ENCODE data around the gene A2ML1. TPM values are rescaled to one million over a fixed set of nuclear protein-coding genes. Genes with fewer than 3 reads are reported as not detected.
"Not testable (repeated sequence)": the region's sequence is repeated elsewhere in the genome, so short reads cannot be mapped to it uniquely, and the experiment has no call there.

The A2ML1 gene
- total RNA-seq, 3 donors from 2014 or later: not detected

DNA sequence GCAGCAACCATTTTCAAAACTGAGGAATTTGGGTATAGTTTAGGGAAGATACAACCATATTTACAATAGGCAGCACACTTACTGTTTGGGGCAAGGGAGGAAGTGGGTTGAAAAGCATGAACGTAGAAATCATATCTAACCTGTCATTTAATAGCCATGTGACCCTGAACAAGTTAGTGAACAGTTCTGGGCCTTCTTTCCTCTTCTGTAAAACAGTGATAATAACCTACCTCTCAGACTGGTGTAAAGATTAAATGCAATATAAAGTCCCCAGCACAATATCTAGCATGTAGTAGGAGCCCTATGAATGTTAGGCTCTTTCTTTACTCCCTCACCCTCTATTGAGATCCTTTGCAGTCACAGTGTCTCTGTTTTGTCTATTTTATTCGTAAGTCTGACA lies 33.5 kb downstream of the A2ML1 start:
- no peak for ATAC-seq

DNA sequence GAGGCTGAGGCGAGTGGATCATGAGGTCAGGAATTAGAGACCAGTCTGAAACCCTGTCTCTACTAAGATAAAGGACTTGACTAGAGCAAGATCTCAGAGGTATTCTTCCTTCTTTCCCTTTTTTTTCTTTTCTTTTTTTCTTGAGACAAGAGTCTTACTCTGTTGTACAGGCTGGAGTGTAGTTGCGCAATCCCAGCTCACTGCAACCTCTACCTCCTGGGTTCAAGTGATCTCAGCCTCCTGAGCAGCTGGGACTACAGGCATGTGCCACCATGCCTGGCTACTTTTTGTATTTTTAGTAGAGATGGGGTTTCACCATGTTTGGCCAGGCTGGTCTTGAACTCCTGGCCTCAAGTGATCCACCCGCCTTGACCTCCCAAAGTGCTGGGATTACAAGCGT lies 37.0 kb downstream of the A2ML1 start:
- not testable (repeated sequence) for H3K9me3 Mint-ChIP-seq; H3K4me1 Mint-ChIP-seq (ENCODE audit: low read depth); H3K36me3 Mint-ChIP-seq (ENCODE audit: insufficient read depth); H3K27me3 Mint-ChIP-seq (ENCODE audit: low read depth); ATAC-seq; DNase-seq; H3K4me3 Mint-ChIP-seq

More for the DNA sequence above, 33.5 kb downstream of the A2ML1 start:
- Mint-ChIP-seq H3K4me3 (no peak overlapping the region), H3K27me3 (ENCODE audit: low read depth) (no peaks in the 10 kb centered on the region), H3K4me1 (ENCODE audit: low read depth) (no peaks in the 10 kb centered on the region), H3K9me3 (no peaks in the 10 kb centered on the region), H3K36me3 (ENCODE audit: insufficient read depth) (no peaks in the 10 kb centered on the region)
- DNase-seq: no peak

DNA sequence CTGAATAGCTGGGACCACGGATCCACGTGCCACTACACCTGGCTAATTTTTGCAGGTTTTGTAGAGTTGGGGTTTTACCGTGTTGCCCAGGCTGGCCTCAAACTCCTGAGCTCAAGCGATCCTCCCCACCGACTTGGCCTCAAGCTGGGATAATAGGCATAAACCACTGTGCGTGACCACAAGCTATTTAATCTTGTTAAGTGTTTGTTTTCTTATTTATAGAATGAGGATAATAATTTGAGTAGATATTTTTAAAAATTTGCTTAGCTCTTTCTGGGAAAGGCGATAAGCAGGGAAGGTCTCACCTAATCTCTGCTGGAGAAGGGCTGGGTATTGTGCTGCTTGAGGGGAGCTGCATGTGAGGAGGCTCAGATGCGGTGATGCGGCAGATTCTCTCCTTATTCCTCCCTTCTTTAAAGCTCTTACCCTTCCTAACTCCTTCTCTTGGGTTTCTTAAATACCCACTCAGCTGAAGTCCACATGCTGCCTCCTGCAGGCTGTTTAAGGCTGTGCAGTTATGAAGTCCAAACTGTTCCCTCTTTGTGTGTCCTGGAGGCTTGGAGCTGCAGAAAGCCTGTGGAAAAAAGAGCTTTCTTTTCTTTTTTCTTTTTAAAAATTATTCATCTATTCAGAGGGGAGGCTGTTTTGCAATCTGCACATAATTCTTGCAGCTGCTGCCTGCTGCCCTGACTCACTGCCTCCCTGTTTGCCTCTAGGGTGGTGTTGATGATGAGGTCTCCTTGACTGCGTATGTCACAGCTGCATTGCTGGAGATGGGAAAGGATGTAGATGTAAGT lies 37.9 kb downstream of the A2ML1 start:
- peak; percentile 18 for DNase-seq
- ATAC-seq: no peak
- H3K27me3 Mint-ChIP-seq (ENCODE audit: low read depth): peaks cover 2% of the 10 kb centered on the region

DNA sequence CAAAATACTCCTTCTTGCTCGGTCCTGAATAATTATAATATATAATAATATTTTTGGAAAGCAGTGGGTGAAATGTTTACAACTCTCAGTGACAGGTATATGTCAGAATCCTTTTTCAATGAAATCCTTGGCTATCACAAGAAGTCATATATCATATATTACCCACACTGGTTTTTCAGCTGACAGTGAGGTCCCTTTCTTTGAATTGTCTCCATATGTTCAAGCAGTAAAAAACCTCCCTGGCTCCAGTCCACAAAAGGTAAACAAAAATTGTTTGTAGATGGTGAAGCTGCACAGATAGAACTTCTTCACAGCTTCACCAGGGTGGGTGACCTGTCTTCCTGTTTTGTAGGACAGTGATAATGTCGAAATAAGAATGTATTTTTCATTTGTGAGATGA lies 44.0 kb downstream of the A2ML1 start:
- H3K4me3 Mint-ChIP-seq: no peak overlapping the region
- peaks cover 2% of the 10 kb centered on the region for H3K27me3 Mint-ChIP-seq (ENCODE audit: low read depth)
- no peak for ATAC-seq
- H3K9me3 Mint-ChIP-seq: no peaks in the 10 kb centered on the region
- no peak for DNase-seq
- no peaks in the 10 kb centered on the region for H3K4me1 Mint-ChIP-seq (ENCODE audit: low read depth)
- no peaks in the 10 kb centered on the region for H3K36me3 Mint-ChIP-seq (ENCODE audit: insufficient read depth)

More for the DNA sequence above, 37.9 kb downstream of the A2ML1 start:
- Mint-ChIP-seq H3K9me3 (no peaks in the 10 kb centered on the region), H3K4me1 (ENCODE audit: low read depth) (no peaks in the 10 kb centered on the region), H3K4me3 (no peak overlapping the region), H3K36me3 (ENCODE audit: insufficient read depth) (no peaks in the 10 kb centered on the region)

DNA sequence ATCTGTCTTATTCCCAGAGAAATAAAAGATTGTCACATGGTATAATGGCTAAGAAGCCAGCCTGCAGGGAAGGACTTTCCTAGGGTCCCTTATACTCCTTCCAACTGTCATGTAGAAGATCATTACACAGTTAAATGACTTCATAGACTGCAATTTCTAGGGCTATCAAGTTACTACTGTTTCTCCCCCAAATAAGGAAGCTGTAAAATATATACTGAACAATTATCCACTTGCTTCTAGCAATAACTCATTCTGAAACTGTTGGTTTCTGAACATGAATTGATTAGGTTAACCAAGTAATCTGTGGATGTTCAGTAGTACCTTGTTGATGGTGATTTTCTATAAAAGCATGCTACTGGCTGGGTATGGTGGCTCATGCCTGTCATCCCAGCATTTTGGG lies 44.6 kb downstream of the A2ML1 start:
- H3K9me3 Mint-ChIP-seq: no peaks in the 10 kb centered on the region
- DNase-seq: no peak
- H3K27me3 Mint-ChIP-seq (ENCODE audit: low read depth): peaks cover 2% of the 10 kb centered on the region
- H3K36me3 Mint-ChIP-seq (ENCODE audit: insufficient read depth): no peaks in the 10 kb centered on the region
- ATAC-seq: no peak
- no peak overlapping the region for H3K4me3 Mint-ChIP-seq
- H3K4me1 Mint-ChIP-seq (ENCODE audit: low read depth): no peaks in the 10 kb centered on the region

DNA sequence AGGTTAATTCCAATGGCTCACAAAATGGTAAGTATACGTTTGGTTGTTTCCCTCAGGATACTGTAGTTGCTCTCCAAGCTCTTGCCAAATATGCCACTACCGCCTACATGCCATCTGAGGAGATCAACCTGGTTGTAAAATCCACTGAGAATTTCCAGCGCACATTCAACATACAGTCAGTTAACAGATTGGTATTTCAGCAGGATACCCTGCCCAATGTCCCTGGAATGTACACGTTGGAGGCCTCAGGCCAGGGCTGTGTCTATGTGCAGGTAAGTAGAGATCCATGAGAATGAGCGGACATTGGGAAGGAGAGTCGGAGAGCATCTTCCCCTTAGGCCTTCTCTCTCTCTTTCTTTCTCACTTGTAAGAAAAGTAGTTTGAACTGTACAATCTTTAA lies 45.4 kb downstream of the A2ML1 start:
- H3K27me3 Mint-ChIP-seq (ENCODE audit: low read depth): peaks cover under 1% of the 10 kb centered on the region
- no peak for ATAC-seq
- no peaks in the 10 kb centered on the region for H3K36me3 Mint-ChIP-seq (ENCODE audit: insufficient read depth)

DNA sequence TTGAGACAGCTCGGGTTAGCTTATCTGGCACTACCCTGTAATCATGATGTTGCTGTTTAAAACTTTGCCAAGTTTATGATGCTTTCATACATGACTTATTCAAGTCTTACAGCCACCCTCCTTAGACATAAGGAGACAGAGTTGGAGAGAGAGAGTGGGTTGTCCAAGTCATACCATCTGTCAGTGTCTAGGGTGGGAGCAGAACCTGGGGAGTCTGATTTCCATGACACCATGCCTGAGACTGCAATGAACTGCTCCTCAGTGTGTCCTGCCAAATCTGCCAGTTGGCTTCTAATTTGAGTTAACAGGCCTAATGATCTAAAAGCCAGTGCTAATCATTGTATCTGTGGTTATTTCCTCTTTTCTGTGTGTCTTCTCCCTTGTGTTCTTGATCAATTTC lies 48.2 kb downstream of the A2ML1 start:
- H3K4me1 Mint-ChIP-seq (ENCODE audit: low read depth): no peaks in the 10 kb centered on the region
- DNase-seq (no peak), ATAC-seq (no peak)
- no peaks in the 10 kb centered on the region for H3K9me3 Mint-ChIP-seq
- H3K36me3 Mint-ChIP-seq (ENCODE audit: insufficient read depth): no peaks in the 10 kb centered on the region
- no peak overlapping the region for H3K4me3 Mint-ChIP-seq
- H3K27me3 Mint-ChIP-seq (ENCODE audit: low read depth): no peaks in the 10 kb centered on the region

More for the DNA sequence above, 45.4 kb downstream of the A2ML1 start:
- Mint-ChIP-seq H3K4me3 (no peak overlapping the region), H3K9me3 (no peaks in the 10 kb centered on the region), H3K4me1 (ENCODE audit: low read depth) (no peaks in the 10 kb centered on the region)
- no peak for DNase-seq

DNA sequence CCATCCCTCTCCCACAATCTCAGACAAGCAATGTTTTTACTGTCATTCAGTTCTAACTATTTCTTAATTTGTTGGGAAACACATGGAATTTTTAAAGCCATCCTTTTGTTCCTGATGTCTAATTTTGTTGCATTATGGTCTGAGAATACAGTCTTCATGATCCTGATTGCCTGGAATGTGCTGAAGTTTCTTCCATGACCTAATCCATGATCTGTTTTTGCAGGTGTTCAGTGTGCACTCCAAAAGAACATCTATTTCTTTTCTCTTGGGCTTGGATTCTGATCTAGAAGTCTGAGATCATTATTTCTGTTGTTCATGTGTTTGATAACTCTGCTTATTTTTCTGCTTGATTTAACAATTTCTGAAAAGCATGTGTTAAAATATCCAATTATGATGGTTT lies 48.6 kb downstream of the A2ML1 start:
- ATAC-seq: no peak
- H3K36me3 Mint-ChIP-seq (ENCODE audit: insufficient read depth): no peaks in the 10 kb centered on the region
- no peaks in the 10 kb centered on the region for H3K4me1 Mint-ChIP-seq (ENCODE audit: low read depth)
- H3K9me3 Mint-ChIP-seq: no peaks in the 10 kb centered on the region
- no peak for DNase-seq
- H3K27me3 Mint-ChIP-seq (ENCODE audit: low read depth): no peaks in the 10 kb centered on the region
- H3K4me3 Mint-ChIP-seq: no peak overlapping the region

DNA sequence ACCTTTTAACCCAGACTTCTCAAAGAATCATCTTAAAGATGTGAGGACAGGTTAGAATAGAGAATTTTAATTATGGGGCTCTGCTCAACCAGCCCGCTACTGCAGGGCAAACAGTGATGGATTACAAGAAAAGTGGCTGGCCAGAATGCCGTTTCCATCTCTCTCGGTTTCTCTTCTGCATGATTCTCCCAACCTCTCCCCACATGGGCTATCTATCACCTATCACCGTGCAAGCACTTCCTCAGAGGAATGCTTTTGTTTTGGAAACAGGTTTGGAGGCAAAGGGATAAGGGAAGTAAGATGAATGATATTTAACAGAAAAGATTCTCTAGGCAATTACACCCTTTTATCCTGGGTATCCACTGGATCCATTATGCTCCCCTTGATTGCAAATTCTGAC lies 54.5 kb downstream of the A2ML1 start:
- DNase-seq: no peak
- H3K36me3 Mint-ChIP-seq (ENCODE audit: insufficient read depth): no peaks in the 10 kb centered on the region
- no peak overlapping the region for H3K4me3 Mint-ChIP-seq
- H3K4me1 Mint-ChIP-seq (ENCODE audit: low read depth): peaks cover 3% of the 10 kb centered on the region
- no peak for ATAC-seq
- no peaks in the 10 kb centered on the region for H3K27me3 Mint-ChIP-seq (ENCODE audit: low read depth)
- no peaks in the 10 kb centered on the region for H3K9me3 Mint-ChIP-seq

DNA sequence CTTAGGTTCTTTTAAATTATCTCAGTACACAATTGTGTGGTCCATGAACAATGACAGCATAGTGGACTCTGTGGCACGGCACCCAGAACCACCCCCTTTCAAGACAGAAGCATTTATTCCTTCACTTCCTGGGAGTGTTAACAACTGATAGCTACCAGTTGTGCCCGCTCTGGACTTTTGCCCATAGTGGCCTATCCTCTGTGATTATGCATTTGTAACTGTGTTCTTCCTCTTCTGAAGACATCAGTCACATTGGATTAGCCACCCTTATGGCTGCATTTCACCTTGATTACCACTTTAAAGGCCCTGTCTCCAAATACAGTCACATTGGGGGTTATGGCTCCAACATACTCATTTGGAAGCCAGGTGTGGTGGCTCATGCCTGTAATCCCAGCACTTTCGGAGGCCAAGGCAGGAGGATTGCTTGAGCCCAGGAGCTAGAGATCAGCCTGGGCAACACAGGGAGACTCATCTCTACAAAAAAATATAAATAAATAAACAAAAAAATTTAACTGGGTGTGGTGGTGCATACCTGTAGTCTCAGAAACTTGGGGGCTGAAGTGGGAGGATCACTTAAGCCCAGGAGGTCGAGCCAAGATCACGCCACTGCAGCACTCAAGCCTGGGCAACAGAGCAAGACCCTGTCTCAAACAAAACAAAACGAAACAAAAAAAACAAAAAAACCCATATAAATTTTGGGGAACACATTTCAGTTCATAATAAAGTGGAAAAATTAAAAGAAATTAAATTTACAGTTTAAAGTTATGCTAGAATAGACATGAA lies 64.3 kb downstream of the A2ML1 start:
- Mint-ChIP-seq H3K4me1 (ENCODE audit: low read depth) (peaks cover 4% of the 10 kb centered on the region), H3K36me3 (ENCODE audit: insufficient read depth) (no peaks in the 10 kb centered on the region), H3K9me3 (no peaks in the 10 kb centered on the region), H3K4me3 (no peak overlapping the region), H3K27me3 (ENCODE audit: low read depth) (no peaks in the 10 kb centered on the region)
- DNase-seq (no peak), ATAC-seq (no peak)

DNA sequence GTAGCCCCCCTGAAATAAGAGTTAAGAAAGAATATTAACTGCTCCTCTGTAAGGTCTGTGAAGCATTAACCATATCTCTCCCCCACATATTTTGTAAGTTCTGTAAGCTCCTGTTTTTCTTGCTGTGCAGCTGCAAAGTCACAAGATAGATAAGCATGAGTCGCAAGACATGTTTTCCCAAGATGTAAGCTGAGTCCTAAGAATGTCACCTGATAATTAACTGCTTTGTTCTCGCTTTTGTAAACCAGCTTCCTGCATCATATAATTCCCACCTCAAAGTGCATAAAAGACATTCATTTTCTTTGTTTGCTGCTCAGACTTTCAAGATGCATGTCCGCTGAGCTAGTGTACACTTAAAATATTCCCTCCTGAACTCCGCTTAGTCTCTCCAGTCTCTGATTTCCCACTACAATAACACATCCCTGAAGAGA lies 64.9 kb downstream of the A2ML1 start:
- H3K27me3 Mint-ChIP-seq (ENCODE audit: low read depth): no peaks in the 10 kb centered on the region
- DNase-seq (no peak), ATAC-seq (no peak)
- no peaks in the 10 kb centered on the region for H3K9me3 Mint-ChIP-seq
- peaks cover 4% of the 10 kb centered on the region for H3K4me1 Mint-ChIP-seq (ENCODE audit: low read depth)
- no peaks in the 10 kb centered on the region for H3K36me3 Mint-ChIP-seq (ENCODE audit: insufficient read depth)
- no peak overlapping the region for H3K4me3 Mint-ChIP-seq

DNA sequence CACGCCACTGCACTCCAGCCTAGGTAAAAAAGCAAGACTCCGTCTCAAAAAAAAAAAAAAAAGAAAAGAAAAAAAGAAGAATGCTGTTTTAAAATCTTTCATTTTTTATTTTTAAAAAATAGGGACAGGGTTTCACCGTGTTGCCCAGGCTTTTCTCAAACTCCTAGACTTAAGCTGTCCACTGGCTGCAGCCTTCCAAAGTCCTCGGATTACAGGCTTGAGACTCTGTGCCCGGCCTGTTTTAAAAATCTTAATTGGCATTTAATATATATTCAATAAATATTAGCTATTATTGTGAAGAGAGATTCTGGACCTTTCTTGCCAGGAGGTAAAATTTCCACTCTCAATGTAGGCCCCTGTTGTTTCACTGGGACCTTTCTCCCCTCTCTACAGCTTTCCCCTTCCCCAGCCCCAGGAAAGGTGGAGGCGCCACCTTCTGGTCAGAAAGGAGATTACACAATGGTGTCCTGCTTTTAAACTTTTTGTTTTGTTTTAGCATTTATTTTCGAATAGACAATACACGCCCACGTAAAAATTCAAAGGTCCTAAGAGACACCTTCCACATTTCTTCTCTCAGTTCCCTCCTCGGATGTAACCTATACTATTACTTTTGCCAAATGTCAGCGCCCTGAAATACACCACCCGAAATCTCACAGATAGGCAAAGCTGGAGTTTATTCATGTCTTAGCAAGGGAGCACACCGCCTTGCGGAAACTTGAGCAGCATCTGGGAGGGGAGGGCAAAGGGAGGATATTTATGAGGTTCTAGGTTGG lies 68.1 kb downstream of the A2ML1 start:
- no peaks in the 10 kb centered on the region for H3K36me3 Mint-ChIP-seq (ENCODE audit: insufficient read depth)
- ATAC-seq (peak; percentile 55 to 59), DNase-seq (peak; percentile 65)
- H3K27me3 Mint-ChIP-seq (ENCODE audit: low read depth): peaks cover 2% of the 10 kb centered on the region
- H3K4me1 Mint-ChIP-seq (ENCODE audit: low read depth): peaks cover 4% of the 10 kb centered on the region
- peak overlapping the region; percentile 85 for H3K4me3 Mint-ChIP-seq
- H3K9me3 Mint-ChIP-seq: no peaks in the 10 kb centered on the region

DNA sequence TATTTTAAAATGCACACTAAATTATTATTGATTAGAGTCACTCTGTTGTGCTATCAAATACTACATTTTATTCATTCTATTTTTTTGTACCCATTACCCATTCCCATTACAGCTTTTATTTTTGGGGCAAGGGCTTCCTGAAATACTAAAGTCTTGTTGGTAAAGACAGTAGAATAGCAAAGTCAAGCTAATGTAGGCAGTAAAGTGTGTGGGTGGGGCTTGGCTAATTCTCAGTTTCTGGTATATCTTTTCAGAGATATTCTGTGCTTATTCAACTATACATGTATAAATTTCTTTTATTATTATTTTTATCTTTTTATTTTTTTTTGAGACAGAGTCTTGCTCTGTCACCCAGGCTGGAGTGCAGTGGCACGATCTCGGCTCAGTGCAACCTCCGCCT lies 69.6 kb downstream of the A2ML1 start:
- Mint-ChIP-seq H3K9me3 (no peaks in the 10 kb centered on the region), H3K4me1 (ENCODE audit: low read depth) (peaks cover 4% of the 10 kb centered on the region), H3K36me3 (ENCODE audit: insufficient read depth) (no peaks in the 10 kb centered on the region), H3K4me3 (no peak overlapping the region), H3K27me3 (ENCODE audit: low read depth) (peaks cover 2% of the 10 kb centered on the region)
- DNase-seq (no peak), ATAC-seq (no peak)

DNA sequence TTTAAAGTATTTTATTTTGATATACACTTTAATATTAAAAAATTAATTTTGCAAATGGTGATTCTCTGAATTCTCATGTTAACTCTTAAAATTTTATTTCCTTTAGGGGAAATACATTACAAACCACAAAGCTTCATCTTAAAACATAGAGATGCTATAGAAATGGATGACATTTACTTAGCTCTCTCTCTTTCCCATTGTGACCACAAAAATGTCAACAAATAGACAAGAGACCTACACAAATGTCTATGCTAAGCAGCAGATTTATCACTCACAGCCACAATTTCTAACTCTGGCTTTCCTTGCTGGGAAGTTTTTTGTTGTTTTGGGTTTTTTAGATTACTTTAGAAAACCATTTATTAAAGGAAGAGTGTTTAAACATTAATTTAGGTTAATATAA lies 72.0 kb downstream of the A2ML1 start:
- no peak overlapping the region for H3K4me3 Mint-ChIP-seq
- no peaks in the 10 kb centered on the region for H3K9me3 Mint-ChIP-seq
- ATAC-seq: no peak
- H3K27me3 Mint-ChIP-seq (ENCODE audit: low read depth): peaks cover 2% of the 10 kb centered on the region
- DNase-seq: no peak
- H3K4me1 Mint-ChIP-seq (ENCODE audit: low read depth): peaks cover 4% of the 10 kb centered on the region
- H3K36me3 Mint-ChIP-seq (ENCODE audit: insufficient read depth): no peaks in the 10 kb centered on the region

Measured in activated T-cell treated with anti-CD3 and anti-CD28 coated beads, Interleukin-2, amount 50 U/mL, for 4 hours (primary cell).